Kidney (tissue), 14 donors: Measurements from ENCODE around the gene LMTK3. TPM values are rescaled to one million over a fixed set of nuclear protein-coding genes. Genes with fewer than 3 reads are reported as not detected.

ENCODE experiments used
- DNase-seq, 5 donors: peaks; one replicate each; pipeline ENCODE4 v3.0.0-alpha.2; 2013 to 2020
- FAIRE-seq: peaks from 2 replicates; lab custom pipeline; 2012; peaks lifted over from hg19 to GRCh38; lab: Jason Lieb, UNC
- H3K27ac ChIP-seq, 2 donors: one replicate each; pipeline ENCODE4 v1.7.0; 2013; ENCODE audit warnings: low read depth in 2 of 2, low read length in 2 of 2, inconsistent platforms in 1 of 2
- H3K27me3 ChIP-seq: one replicate; pipeline ENCODE4 v1.7.1; 2013; ENCODE audit warnings: low read length, inconsistent platforms; ENCODE audit not compliant: control insufficient read depth, insufficient read depth
- H3K36me3 ChIP-seq, 3 donors: one replicate each; pipeline versions ENCODE4 v1.7.0 to v1.7.1; 2013; ENCODE audit warnings: low read length in 3 of 3, control low read depth in 1 of 3, inconsistent platforms in 1 of 3; ENCODE audit not compliant: insufficient read depth in 3 of 3, control insufficient read depth in 2 of 3
- H3K4me1 ChIP-seq, 3 donors: one replicate each; pipeline versions ENCODE4 v1.7.0 to v1.7.1; 2013; ENCODE audit warnings: low read length in 3 of 3, inconsistent platforms in 1 of 3, low read depth in 1 of 3; ENCODE audit not compliant: control insufficient read depth in 2 of 3, insufficient read depth in 2 of 3
- H3K4me3 ChIP-seq, 3 donors: one replicate each; pipeline versions ENCODE4 v1.7.0 to v1.8.1; 2013; ENCODE audit warnings: low read length in 3 of 3, control low read depth in 1 of 3, inconsistent platforms in 1 of 3
- H3K9ac ChIP-seq, 3 donors: one replicate each; pipeline versions ENCODE4 v1.7.0 to v1.7.1; 2013; ENCODE audit warnings: low read length in 3 of 3, control low read depth in 1 of 3, inconsistent platforms in 1 of 3
- H3K9me3 ChIP-seq, 3 donors: one replicate each; pipeline versions ENCODE4 v1.7.0 to v1.7.1; 2013; ENCODE audit warnings: low read length in 3 of 3, control low read depth in 1 of 3, inconsistent platforms in 1 of 3; ENCODE audit not compliant: control insufficient read depth in 2 of 3, insufficient read depth in 1 of 3
- intact Hi-C: fragments of 100-400 bp; cut with DNase I; formaldehyde crosslinking; loops from one replicate; pipeline ENCODE4 v1.11.1; 2022
- polyA plus RNA-seq: library from polyadenylated mRNA; stranded (reverse); fragments of 350-450 nt; fragmentation: Illumina TruSeq; extraction: RNeasy Lipid Tissue Mini Kit (QIAGEN cat#74804); gene quantifications from one replicate; pipeline ENCODE4 v1.2.3, GENCODE V29; 2014; ENCODE audit warnings: low read depth, low replicate concordance; ENCODE audit not compliant: insufficient read depth
- total RNA-seq: library from RNA; stranded (reverse); fragmentation: NEBNext Ultra II Directional; extraction: Animal tissue kit (Norgen Biotek cat#: 25700); gene quantifications from one replicate; pipeline ENCODE4 v1.2.1, GENCODE V29; 2021
- TF ChIP-seq, protein P1 (sequence below): IDR thresholded peaks from 3 replicates; pipeline ENCODE4 v1.5.1; 2012; ENCODE audit warnings: mild to moderate bottlenecking, moderate library complexity, borderline replicate concordance; ENCODE audit not compliant: insufficient read depth; ENCODE audit errors: extremely low read depth
- donor health status: control.
- donor health status: control.
- donor health status: control.
- donor health status: control.
- donor health status: control.
- donor health status: DM: yes; HTN: yes; CAD: no.
- donor health status: Normal renal cell carcinoma (clear cell type).

The LMTK3 gene
- total and polyA plus RNA-seq, 2 donors from 2014 or later = 4.2 to 8.4 TPM

GRCh38 chr19:48456864-48457263 lies 54.8 kb downstream of the LMTK3 start:
- Histone ChIP-seq H3K27me3 (no peaks in the 10 kb centered on the region), H3K36me3 (peaks cover 0 to 2% (median 0%) of the 10 kb centered on the region in 3 donors), H3K9me3 (no peaks in the 10 kb centered on the region), H3K4me3 (no peak overlapping the region), H3K27ac (no peak overlapping the region), H3K4me1 (no peaks in the 10 kb centered on the region), H3K9ac (no peak overlapping the region)
- FAIRE-seq (no peak), DNase-seq (no peak)
- TF ChIP-seq, protein P1, sequence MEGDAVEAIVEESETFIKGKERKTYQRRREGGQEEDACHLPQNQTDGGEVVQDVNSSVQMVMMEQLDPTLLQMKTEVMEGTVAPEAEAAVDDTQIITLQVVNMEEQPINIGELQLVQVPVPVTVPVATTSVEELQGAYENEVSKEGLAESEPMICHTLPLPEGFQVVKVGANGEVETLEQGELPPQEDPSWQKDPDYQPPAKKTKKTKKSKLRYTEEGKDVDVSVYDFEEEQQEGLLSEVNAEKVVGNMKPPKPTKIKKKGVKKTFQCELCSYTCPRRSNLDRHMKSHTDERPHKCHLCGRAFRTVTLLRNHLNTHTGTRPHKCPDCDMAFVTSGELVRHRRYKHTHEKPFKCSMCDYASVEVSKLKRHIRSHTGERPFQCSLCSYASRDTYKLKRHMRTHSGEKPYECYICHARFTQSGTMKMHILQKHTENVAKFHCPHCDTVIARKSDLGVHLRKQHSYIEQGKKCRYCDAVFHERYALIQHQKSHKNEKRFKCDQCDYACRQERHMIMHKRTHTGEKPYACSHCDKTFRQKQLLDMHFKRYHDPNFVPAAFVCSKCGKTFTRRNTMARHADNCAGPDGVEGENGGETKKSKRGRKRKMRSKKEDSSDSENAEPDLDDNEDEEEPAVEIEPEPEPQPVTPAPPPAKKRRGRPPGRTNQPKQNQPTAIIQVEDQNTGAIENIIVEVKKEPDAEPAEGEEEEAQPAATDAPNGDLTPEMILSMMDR = no peak
- intact Hi-C loops = no loop called here

GRCh38 chr19:48455908-48456562 lies 55.6 kb downstream of the LMTK3 start:
- DNase-seq = no peak
- FAIRE-seq = no peak
- peaks cover 0 to 7% (median 7%) of the 10 kb centered on the region in 3 donors for H3K36me3 ChIP-seq

GRCh38 chr19:48455171-48455907 lies 56.3 kb downstream of the LMTK3 start, which contains the start of gene KCNJ14:
TSS of gene KCNJ14 (plus strand) at chr19:48455574. CDS start at chr19:48461725, 6,151 bp downstream.
- Histone ChIP-seq H3K27ac (no peak within 1 kb of the TSS), H3K36me3 (peaks cover 0 to 12% (median 10%) of the 10 kb centered on the region in 3 donors), H3K9me3 (no peaks in the 10 kb centered on the region), H3K9ac (no peak within 1 kb of the TSS), H3K4me1 (no peaks in the 10 kb centered on the region), H3K27me3 (no peaks in the 10 kb centered on the region), H3K4me3 (no peak within 1 kb of the TSS)
- intact Hi-C loops = no loop called here
- DNase-seq (no peak), FAIRE-seq (no peak)
- TF ChIP-seq, protein P1 = no peak

More at GRCh38 chr19:48455908-48456562, 55.6 kb downstream of the LMTK3 start:
- intact Hi-C loops = no loop called here
- H3K27me3 ChIP-seq = no peaks in the 10 kb centered on the region
- TF ChIP-seq, protein P1 = no peak
- no peaks in the 10 kb centered on the region for H3K9me3 ChIP-seq
- no peak overlapping the region for H3K27ac ChIP-seq
- H3K9ac ChIP-seq = no peak overlapping the region
- H3K4me1 ChIP-seq = no peaks in the 10 kb centered on the region
- no peak overlapping the region for H3K4me3 ChIP-seq
